ENCODE data around the gene THAP7.

The THAP7 gene

DNA sequence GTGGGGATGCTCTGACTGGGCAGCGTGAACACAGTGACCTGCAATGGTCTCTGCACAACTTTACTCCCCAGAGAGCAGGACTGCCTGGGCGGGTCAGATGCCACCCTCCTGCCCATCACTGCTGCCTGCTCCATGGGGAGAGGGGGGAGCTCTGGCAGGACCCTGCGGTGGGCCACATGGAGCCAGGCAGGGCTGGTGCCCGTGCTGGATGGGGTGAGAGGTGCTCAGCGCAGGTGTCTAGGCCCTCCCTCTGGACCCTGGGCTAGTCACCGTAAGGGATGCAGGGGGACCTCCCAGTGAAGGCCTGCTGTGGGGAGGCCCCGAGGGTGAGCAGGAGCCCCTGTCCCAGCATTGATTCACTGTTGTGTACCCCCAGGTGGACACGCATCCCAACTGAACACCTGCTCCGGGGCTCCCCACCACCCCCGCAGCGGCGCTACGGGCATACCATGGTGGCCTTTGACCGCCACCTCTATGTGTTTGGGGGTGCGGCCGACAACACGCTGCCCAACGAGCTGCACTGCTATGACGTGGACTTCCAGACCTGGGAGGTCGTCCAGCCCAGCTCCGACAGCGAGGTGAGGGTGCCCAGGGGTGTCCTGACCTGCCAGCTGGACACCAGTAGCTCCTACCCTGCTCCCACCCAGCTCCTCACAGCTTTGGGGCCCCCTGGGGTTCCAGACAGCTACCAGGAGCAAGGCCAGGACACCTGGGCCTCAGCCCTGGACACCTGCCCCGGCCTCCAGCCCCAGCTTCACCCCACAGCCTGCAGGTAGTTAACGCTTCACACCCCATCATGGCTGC lies 10.5 kb downstream of the THAP7 start:
- H3K4me3 ChIP-seq (ENCODE audit: low read depth, low read length), result no peak overlapping the region
- in situ Hi-C loops (cut with HindIII; ENCODE audit: low sequenced_read_pairs), result no loop called here
- TF ChIP-seq, protein P1, sequence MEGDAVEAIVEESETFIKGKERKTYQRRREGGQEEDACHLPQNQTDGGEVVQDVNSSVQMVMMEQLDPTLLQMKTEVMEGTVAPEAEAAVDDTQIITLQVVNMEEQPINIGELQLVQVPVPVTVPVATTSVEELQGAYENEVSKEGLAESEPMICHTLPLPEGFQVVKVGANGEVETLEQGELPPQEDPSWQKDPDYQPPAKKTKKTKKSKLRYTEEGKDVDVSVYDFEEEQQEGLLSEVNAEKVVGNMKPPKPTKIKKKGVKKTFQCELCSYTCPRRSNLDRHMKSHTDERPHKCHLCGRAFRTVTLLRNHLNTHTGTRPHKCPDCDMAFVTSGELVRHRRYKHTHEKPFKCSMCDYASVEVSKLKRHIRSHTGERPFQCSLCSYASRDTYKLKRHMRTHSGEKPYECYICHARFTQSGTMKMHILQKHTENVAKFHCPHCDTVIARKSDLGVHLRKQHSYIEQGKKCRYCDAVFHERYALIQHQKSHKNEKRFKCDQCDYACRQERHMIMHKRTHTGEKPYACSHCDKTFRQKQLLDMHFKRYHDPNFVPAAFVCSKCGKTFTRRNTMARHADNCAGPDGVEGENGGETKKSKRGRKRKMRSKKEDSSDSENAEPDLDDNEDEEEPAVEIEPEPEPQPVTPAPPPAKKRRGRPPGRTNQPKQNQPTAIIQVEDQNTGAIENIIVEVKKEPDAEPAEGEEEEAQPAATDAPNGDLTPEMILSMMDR (IDR thresholded peaks at IDR 0.05; ENCODE audit: low read depth, low read length), result no peak
- no peak for DNase-seq (ENCODE audit: low read depth, low spot score)

DNA sequence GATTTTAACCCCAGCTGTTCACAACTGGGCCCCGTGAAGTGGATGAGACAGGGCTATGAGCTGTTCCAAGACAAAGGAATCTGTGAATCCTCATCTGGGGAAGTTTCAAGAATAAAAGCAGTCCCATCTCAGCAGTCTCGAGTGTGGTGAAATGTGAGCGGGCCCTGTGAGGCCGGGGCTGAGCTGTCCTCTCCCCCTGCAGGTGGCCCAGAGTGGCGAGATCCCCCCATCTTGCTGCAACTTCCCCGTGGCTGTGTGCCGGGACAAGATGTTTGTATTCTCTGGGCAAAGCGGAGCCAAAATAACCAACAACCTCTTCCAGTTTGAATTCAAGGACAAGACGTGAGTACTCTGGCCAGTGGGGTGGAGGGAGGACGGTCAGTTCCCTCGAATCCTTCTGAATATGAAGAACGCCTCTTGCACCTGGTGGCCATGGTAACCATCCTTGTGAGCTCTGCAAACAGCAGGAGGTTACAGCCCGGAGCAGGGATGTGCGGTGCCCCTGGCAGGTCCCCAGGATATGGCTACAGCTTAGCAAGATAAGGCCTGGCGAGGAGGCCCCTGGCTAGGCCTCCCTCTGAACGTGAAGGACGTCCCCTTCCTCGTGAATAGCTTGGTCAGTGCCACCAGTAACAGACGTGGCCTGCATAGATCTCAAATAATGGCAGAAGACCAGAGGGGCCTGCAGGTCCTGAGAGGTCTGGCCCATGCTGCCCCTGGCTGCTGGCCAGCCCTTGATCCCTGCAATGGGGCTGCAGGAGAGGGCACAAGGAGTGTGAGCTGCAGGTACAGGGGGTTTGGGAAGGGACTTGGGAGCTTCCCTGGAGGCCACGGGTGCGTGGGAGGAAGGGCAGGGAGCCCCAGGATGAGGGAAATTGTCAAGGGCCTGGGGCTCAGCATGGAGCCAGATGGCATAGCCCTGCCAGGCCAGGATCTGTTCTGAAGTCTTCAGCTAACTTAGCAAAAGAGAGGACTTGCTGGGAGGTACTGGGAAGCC lies 11.4 kb downstream of the THAP7 start:
- in situ Hi-C loops (cut with HindIII; ENCODE audit: low sequenced_read_pairs), result no loop called here
- TF ChIP-seq, protein P1 (IDR thresholded peaks at IDR 0.05; ENCODE audit: low read depth, low read length), result peak; percentile 16
- H3K4me3 ChIP-seq (ENCODE audit: low read depth, low read length), result no peak overlapping the region
- DNase-seq (ENCODE audit: low read depth, low spot score), result no peak

DNA sequence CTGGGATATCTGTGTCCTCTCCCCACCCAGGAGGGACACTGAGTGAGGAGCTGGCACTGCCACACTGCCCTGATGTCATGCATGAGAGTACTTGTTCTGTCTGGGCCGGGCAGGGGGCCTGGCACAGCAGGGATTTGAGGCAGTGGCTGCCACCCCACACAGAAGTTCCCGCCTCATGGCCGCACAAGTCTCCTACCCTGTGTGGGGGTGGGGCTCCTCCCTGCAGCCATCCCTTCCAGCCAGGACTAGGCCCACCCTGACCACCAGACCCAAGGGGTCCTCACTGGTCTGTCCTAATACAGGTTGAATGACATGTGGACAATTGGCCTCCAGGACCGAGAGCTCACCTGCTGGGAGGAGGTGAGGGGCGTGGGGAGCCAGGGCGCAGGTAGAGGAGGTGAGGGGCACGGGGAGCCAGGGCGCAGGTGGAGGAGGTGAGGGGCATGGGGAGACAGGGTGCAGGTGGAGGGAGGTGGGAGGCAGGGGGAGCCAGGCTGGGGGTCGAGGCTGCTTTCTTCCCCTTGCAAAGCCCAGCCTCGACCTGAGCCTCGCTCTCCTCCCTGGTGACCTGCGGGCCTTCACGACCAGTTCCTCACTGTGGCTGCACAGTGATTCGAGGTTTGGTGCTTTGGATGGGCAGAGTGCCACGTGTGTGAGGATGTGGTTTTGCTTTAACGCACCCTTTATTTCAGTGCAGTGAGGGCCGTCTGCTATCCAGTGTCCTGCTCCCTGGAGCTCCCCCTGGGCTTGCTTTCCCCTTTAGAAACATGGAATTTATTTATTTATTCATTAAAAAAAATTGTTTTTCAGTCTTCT lies 12.4 kb downstream of the THAP7 start:
- TF ChIP-seq, protein P1 (IDR thresholded peaks at IDR 0.05; ENCODE audit: low read depth, low read length), result peak; percentile 6
- DNase-seq (ENCODE audit: low read depth, low spot score), result peak; percentile 65
- in situ Hi-C loops (cut with HindIII; ENCODE audit: low sequenced_read_pairs), result no loop called here
- H3K4me3 ChIP-seq (ENCODE audit: low read depth, low read length), result no peak overlapping the region

DNA sequence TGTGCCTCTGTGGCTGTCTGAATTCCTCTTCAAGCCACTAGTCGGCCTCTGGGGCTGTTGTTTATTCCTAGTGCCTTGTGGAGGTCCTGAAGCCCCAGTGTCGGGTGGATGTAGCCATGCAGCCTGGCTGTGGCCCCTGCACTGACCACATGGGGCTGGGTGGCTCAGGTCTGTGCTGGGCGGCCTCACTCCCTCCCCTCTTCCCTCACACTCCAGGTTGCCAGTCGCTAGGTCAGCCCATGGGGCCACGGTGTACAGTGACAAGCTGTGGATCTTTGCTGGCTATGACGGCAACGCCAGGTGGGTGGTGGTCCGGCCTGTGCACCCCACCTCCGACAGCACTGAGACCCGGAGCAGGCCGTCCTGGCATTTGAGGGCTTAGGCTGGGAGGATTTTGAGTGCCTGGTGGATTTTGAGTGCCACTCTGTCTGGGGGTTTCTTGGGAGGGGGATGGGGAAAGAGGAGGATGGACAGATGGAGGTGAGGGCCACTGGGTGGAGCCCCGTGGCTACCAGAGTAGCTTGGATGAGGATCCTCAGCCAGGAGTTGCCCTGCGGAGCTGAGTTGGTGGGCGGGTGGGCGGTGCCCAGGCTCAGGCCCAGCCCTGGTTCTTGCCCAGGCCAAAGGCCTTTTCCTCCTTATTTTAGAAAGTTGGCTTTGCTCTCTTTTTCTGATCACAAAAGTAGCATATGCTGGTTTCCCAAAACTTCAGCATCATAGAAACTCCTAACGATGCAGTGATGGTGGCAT lies 13.2 kb downstream of the THAP7 start:
- H3K4me3 ChIP-seq (ENCODE audit: low read depth, low read length), result no peak overlapping the region
- in situ Hi-C loops (cut with HindIII; ENCODE audit: low sequenced_read_pairs), result no loop called here
- no peak for DNase-seq (ENCODE audit: low read depth, low spot score)
- TF ChIP-seq, protein P1 (IDR thresholded peaks at IDR 0.05; ENCODE audit: low read depth, low read length), result no peak

DNA sequence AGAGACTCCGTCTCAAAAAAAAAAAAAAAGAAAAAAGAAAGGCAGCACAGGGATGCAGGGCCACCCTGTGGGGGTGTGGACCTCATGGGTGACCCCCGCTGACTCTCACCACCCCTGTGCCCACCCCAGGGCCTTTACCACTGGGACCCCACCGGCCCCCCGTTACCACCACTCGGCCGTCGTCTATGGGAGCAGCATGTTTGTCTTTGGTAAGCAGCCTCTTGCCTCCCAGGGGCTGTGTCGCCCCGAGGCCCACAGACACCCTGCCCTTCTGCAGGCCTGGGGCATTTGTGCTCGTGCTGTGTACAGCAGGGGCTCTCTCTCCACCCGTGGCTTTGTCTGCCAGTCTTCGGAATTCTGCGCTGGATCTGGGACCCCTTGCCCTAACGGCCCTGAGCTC lies 14.5 kb downstream of the THAP7 start:
- in situ Hi-C loops (cut with HindIII; ENCODE audit: low sequenced_read_pairs), result no loop called here
- H3K4me3 ChIP-seq (ENCODE audit: low read depth, low read length), result no peak overlapping the region
- TF ChIP-seq, protein P1 (IDR thresholded peaks at IDR 0.05; ENCODE audit: low read depth, low read length), result no peak
- DNase-seq (ENCODE audit: low read depth, low spot score), result no peak

Measured in astrocyte of the spinal cord (primary cell).